Measurements from ENCODE around the gene TMEM187.

- TF ChIP-seq TAF1 (IDR thresholded peaks at IDR 0.05; ENCODE audit: borderline replicate concordance, insufficient read depth, low read length) (no peak), POLR2AphosphoS5 (IDR thresholded peaks at IDR 0.05; ENCODE audit: low read depth, low read length) (no peak), SIN3A (IDR thresholded peaks at IDR 0.05; ENCODE audit: borderline replicate concordance, insufficient read depth, low read length) (no peak), REST (IDR thresholded peaks at IDR 0.05; ENCODE audit: insufficient read depth in 1 of 2, low read depth in 2 of 2, low read length in 2 of 2) (no peak), FOXP2 (optimal IDR thresholded peaks at IDR 0.05; ENCODE audit: borderline replicate concordance, extremely low read depth, extremely low read length, insufficient read depth) (no peak)
Measured at GRCh38 chrX:154032653-154033052, 60.1 kb downstream of the TMEM187 start.

Measured in PFSK-1 (cell line).